LNCAP (cell line): ENCODE data around the gene BDKRB2.

Source experiments
- TF ChIP-seq, protein P1 (sequence below): fragments of 450-650 bp; IDR thresholded peaks from 2 replicates; pipeline ENCODE4 v1.5.1; 2017; ENCODE audit warnings: mild to moderate bottlenecking

BDKRB2 gene

DNA sequence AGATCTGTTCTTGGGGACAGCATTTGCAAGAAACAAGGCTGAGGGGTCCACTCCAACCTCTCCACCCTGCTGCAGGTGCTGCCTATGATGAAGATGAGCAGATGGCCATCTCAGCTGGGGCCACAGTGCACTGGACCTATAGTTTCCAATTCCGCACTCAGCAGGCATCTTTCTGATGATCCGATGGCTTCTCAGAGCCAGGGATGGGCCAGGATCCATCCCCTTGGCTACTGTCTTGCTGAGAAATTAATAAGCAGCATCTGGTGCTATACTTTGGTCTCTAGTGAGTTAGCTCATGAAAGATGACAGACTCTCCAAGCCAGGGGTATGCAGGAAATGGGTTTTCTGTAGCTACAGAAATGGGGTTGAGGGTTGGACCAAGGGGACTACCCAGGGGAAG, 33.0 kb downstream of the BDKRB2 start:
- TF ChIP-seq, protein P1, sequence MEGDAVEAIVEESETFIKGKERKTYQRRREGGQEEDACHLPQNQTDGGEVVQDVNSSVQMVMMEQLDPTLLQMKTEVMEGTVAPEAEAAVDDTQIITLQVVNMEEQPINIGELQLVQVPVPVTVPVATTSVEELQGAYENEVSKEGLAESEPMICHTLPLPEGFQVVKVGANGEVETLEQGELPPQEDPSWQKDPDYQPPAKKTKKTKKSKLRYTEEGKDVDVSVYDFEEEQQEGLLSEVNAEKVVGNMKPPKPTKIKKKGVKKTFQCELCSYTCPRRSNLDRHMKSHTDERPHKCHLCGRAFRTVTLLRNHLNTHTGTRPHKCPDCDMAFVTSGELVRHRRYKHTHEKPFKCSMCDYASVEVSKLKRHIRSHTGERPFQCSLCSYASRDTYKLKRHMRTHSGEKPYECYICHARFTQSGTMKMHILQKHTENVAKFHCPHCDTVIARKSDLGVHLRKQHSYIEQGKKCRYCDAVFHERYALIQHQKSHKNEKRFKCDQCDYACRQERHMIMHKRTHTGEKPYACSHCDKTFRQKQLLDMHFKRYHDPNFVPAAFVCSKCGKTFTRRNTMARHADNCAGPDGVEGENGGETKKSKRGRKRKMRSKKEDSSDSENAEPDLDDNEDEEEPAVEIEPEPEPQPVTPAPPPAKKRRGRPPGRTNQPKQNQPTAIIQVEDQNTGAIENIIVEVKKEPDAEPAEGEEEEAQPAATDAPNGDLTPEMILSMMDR: no peak

DNA sequence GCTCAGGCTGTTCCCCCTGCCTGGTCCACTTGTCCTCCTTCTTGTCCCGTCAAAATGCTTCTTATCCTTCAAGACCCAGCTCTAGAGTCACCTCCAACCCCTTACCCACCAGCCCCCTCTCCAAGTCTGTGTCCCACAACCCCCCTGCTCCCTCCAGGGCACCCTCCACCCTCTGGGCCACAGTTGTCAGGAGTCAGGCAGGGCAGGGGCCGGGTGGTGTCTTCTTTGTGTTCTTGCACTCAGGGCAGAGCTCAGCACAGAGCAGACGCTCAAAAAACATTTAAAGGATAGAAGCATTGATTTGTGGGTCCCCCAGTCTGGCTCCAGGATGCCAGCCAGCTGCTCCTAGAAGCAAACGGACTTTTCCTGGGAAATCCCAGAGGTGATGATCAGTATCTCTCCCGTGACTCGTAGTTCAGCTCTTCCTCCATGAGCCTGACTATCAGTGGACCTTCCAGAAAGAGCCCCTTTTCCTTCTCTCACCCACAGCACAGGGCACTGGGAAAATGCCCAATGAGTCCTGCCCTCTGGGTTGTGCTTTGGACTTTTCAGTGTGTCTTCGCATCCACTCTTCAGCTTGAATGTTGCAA, 34.1 kb downstream of the BDKRB2 start:
- TF ChIP-seq, protein P1: no peak

DNA sequence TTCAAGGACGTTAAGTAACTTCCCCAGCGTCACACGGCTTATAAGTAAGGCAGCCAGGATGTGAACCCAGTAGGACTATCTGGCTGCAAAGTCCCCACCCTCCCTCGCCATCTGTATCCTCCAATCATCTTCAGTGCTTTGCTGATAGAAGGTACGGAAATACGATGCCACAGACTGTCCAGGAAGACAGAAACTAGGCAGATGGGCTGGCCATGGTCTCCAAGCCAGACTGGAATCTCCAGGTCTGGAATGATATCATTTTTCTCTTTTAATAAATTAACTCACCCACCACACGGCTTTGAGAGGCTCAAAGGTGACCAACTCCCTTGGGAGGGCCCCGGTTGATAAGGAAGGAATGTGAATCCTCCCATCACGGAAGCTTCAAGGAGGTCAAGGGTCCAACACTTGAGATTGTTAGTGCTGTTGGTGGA, 35.1 kb downstream of the BDKRB2 start:
- TF ChIP-seq, protein P1: no peak

DNA sequence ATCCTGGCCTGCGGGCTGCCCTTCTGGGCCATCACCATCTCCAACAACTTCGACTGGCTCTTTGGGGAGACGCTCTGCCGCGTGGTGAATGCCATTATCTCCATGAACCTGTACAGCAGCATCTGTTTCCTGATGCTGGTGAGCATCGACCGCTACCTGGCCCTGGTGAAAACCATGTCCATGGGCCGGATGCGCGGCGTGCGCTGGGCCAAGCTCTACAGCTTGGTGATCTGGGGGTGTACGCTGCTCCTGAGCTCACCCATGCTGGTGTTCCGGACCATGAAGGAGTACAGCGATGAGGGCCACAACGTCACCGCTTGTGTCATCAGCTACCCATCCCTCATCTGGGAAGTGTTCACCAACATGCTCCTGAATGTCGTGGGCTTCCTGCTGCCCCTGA, 36.0 kb downstream of the BDKRB2 start:
- TF ChIP-seq, protein P1: no peak

DNA sequence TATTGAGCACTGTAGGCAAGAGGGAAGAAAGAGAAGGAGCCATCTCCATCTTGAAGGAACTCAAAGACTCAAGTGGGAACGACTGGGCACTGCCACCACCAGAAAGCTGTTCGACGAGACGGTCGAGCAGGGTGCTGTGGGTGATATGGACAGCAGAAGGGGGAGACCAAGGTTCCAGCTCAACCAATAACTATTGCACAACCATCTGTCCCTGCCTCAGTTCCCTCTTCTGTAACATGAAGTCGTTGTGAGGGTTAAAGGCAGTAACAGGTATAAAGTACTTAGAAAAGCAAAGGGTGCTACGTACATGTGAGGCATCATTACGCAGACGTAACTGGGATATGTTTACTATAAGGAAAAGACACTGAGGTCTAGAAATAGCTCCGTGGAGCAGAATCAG, 37.5 kb downstream of the BDKRB2 start:
- TF ChIP-seq, protein P1: no peak

DNA sequence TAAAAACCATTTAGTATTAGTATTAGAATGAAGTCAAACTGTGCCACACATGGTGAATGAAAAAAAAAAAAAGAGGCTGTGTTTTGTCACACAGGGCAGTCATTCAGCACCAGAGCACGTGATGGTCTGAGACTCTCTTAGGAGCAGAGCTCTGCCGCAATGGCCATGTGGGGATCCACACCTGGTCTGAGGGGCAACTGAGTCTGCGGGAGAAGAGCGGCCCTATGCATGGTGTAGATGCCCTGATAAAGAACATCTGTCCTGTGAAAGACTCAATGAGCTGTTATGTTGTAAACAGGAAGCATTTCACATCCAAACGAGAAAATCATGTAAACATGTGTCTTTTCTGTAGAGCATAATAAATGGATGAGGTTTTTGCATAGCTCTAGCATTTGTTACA, 39.1 kb downstream of the BDKRB2 start:
- TF ChIP-seq, protein P1: no peak

DNA sequence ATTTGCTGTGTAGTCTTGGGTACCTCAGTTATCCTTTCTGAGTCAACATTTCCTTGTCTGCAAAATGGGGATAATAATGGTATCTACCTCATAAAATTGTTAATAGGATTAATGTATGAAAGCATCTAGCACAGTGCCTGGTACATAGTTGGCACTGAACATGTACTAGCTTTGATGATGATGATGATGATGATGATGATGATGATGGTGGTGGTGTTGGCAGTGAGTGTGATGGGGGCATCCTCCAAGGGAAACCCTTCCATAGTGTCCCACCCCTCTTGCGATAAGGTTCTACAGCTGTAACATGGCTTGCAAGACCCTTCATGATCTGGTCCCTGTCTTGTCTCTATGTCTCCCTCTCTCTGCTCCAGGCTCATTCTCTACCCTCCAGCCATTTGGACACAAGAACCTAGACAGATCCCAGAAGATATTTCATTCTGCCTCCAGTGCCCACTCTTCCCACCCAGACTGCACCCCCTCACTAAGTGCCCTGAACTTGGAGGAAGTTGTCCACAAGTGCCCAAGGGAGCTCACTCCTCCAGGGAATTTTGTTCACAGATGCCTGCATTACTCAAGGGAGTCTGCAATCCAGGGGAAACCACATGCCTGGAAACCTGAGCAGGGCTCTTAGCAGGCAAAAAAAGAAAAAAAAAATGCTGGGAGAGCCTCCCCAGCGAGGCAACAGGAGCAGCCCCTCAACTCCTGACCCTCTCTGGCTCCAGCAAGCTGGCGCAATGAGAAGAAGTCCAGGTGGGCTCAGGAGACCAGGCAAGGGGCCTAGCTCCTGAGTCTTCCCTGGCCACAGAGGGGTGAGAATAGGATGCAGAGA, 41.3 kb downstream of the BDKRB2 start:
- TF ChIP-seq, protein P1: no peak
